GM19238 (cell line): Measurements from ENCODE around the gene NUDT17.

ENCODE experiments used
- DNase-seq: peaks from one replicate; pipeline ENCODE4 v3.0.0; 2011; ENCODE audit warnings: low spot score; ENCODE audit not compliant: insufficient read length

NUDT17 gene

GRCh38 chr1:145847827-145848226 lies 2.4 kb downstream of the NUDT17 start:
- DNase-seq = no peak

DNA sequence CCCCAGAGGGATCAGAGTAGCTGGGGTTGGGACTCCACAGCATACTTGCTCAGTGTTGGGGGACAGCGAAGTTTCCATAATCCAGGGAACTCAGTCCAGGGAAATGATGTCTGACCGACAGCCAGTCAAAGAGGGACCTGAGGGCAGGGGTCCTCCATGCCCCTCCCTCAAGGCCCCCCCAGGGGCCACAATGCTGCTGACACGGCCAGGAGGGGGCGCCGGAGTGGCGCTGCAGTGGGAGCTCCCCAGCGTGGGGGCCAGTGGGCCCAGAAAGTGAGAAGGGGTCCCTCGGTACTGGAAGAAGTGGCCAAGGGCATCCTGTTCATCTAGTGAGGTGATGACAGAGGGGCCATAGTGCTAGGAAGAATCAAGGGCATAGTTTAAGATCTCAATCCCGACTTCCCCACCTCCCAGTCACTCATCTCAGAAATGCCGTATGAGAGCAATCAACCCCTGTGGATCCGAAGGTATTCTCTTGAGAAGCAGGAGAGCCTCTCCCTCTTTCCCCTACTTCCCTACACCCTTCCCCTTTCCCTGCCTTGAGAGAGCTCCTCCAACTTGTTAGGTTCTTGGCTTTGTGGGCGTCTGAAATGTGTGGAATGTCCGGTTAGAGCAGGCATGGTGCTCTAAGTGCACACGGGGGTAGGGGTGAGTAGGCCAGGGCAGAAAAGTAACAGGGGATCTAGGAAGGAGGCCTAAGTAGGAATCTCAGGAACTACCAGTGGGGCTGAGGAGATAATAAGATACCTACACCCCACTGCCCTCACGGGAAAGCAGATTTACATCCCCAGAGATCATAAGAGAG lies 4.1 kb downstream of the NUDT17 start:
- DNase-seq = no peak

DNA sequence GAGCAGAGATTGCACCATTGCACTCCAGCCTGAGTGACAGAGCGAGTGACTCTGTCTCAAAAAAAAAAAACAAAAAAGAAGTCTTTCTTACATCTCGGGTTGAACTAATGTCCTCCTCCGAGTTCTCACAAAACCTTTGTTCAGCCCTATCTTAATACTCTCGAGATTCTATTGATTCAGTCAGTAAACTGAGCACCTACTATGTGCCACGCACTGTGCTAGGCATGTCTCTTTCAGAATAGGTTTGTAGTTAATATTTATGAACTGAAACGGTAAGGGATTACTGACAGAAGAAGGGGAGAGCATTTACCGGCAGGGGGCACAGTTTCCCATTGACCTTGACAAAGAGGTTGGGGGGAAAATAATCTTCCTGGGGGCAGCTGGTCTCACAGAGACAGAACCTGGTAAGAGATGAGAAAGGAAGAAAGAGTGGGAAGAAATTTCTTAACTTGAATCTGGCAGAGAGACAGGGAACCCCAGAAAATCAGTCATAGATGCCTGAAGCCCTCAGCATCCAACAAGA lies 10.1 kb downstream of the NUDT17 start:
- no peak for DNase-seq

- no peak for DNase-seq
Measured at GRCh38 chr1:145857170-145857569, 11.7 kb downstream of the NUDT17 start.

- DNase-seq = peak; percentile 61
Measured at GRCh38 chr1:145858238-145858900, 12.9 kb downstream of the NUDT17 start.

DNA sequence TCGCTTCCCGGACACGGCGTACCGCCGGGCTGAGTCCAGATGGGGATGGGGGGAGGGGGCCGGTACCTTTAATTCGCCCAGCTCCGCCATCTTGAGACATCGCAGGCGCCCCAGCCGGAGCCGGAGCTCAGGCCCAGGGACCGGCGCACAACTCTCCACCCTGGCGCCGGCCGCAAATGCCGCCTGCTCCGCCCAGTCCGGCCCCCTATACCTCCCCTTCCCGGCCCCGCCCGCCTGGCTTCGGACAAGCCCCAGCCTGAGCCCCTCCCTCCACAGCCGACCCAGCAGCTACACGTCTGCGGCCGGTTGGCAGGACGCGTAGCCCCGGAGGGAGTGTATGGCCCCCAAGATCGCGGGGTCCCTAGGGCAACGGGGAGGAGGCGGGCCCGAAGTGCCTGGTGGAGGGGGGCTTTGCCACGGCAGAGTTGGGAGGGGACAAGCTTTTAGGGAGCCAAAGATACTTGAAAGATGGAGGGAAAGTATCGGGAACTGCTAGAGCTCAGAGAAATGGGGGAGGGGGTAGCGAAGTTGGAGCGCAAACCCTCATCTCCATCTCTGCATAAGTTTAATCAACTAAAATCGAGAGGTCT lies 13.6 kb downstream of the NUDT17 start, which contains the start of gene PIAS3:
PIAS3 (minus strand) TSS at position 181 of the 590 bp plus-strand sequence; CDS start at position 90, 91 bp downstream.
- DNase-seq = peak; percentile 94

GRCh38 chr1:145859491-145860023 lies 14.1 kb downstream of the NUDT17 start:
- DNase-seq = peak; percentile 84

- DNase-seq = no peak
Measured at GRCh38 chr1:145863282-145864018, 18.0 kb downstream of the NUDT17 start.

DNA sequence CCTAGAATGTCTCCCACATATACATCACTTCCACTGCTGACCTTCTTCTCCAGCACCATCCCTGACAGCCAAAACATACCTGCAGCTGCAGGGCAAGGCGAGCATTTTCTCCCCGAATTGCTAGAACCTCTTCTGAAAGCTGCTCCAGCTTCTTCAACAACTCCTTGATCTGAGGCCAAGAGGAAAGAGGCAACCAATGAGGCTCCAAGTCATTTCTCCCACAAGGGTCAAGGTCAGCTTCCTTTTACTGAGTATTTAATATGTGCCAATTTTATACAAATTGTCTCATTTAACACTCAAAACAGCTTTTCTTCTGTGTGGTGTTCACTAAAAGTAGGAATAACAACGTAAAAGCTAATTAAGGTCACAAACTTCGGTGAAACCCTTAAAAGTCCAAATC lies 22.8 kb downstream of the NUDT17 start:
- no peak for DNase-seq

- no peak for DNase-seq
Measured at GRCh38 chr1:145871994-145872924, 26.8 kb downstream of the NUDT17 start.

DNA sequence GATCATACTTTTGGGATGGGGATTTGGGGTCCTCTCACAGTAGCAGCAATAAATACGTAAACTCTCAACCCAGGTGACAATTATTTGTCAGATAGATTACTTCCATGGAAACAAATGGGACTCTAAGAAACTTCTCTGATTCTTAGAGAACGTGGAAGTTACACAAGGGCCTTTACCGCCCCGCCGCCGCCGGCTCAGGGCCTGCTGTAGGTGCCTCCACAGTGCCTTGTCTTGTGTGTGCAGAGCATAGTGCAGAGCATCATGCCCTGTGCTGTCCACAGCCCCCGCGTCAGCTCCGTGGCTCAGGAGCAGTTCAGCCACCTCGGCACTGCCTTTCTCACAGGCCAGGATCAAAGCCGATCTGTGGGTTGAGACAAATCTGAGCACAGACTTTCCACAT lies 29.2 kb downstream of the NUDT17 start:
- DNase-seq = no peak

GRCh38 chr1:145877923-145878486 lies 32.6 kb downstream of the NUDT17 start:
- DNase-seq = no peak

- no peak for DNase-seq
Measured at GRCh38 chr1:145878724-145879123, 33.3 kb downstream of the NUDT17 start.

DNA sequence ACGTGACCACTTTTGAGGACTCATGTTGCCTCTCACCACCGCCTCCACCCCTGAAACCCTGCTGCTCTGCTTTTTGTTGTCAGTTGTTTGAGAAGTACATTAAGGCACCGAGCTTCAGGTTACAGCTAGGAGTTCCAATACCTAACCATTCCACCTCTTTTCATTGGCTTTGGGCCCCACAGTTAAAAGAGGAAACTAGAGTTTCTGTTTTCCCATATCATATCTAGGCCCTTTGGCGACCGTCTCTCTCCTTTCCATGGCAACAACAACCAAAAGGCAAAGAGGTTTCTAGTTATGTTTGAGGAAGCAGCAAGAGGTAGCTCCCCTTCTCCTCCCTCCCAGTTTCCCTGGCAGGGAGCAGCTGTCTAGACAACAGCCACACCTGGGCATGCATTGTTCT lies 34.3 kb downstream of the NUDT17 start:
- no peak for DNase-seq

GRCh38 chr1:145884675-145885074 lies 39.2 kb downstream of the NUDT17 start:
- no peak for DNase-seq

- DNase-seq = peak; percentile 98
Measured at GRCh38 chr1:145885738-145886287, 40.4 kb downstream of the NUDT17 start, which contains the start of gene ANKRD35. Gene ANKRD35, minus strand, starts transcription at chr1:145885866. Its CDS starts 108 bp downstream, at chr1:145885758.

- no peak for DNase-seq
Measured at GRCh38 chr1:145886390-145886789, 41.0 kb downstream of the NUDT17 start.

DNA sequence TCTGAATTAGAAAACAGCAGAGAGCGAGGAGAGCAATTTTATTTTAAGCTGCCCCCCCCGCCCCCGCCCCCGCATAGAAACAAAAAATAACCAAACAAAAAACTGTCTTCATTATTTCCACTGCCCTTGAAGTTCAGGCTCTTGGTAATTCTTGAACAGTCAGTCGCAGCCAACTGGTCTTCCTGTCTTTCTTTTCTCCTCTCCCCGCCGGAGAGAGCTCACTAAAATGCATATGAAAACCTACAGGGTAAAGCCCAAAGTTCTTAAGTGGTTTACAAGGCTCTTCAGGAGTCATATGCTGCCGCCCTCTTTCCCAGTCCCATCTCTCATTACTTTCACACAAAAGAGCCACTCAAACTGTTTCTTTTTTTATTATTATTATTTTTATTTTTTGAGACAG lies 41.4 kb downstream of the NUDT17 start:
- no peak for DNase-seq

DNA sequence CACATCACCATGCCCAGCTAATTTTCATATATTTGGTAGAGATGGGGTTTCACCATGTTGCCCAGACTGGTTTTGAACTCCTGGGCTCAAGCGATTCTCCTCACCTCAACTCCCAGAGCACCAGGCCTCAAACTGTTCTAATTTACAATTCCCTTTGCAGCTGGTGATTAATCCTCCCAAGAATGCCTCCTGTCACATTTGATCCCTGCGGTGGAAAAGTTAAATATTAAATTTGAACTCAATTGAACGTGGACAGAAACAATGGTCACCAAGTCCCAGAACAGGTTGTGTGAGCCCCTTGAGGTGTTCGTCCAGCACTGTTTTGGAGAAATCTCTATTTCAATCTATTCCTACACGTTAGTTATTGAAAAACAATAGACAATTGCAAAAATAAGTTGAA lies 42.2 kb downstream of the NUDT17 start:
- no peak for DNase-seq
